ENCODE measurements around the gene FGF10.

The FGF10 gene

GRCh38 chr5:44389090-44389822, at the start of gene FGF10:
Gene FGF10, minus strand, starts transcription at chr5:44389420. Its CDS starts 738 bp downstream, at chr5:44388682.
- no peak for DNase-seq

- DNase-seq, result no peak
These were observed 37.7 kb upstream of the FGF10 start for GRCh38 chr5:44426944-44427343.

GRCh38 chr5:44412286-44412685, 23.1 kb upstream of the FGF10 start:
- no peak for DNase-seq

GRCh38 chr5:44402084-44402483, 12.9 kb upstream of the FGF10 start:
- no peak for DNase-seq

GRCh38 chr5:44401611-44402010, 12.4 kb upstream of the FGF10 start:
- DNase-seq, result no peak

GRCh38 chr5:44398382-44398781, 9.2 kb upstream of the FGF10 start:
- DNase-seq, result no peak

GRCh38 chr5:44396312-44396711, 7.1 kb upstream of the FGF10 start:
- DNase-seq, result no peak

- no peak for DNase-seq
These were observed 1.1 kb upstream of the FGF10 start for GRCh38 chr5:44390351-44390750.

GRCh38 chr5:44389823-44390143, 563 bp upstream of the FGF10 start:
- no peak for DNase-seq

- DNase-seq, result no peak
These were observed 715 bp downstream of the FGF10 start for GRCh38 chr5:44388321-44389089.

GRCh38 chr5:44387921-44388320, 1.3 kb downstream of the FGF10 start:
- DNase-seq, result no peak

- DNase-seq, result no peak
These were observed 1.8 kb downstream of the FGF10 start for GRCh38 chr5:44387406-44387805.

GRCh38 chr5:44385291-44385900, 3.8 kb downstream of the FGF10 start:
- no peak for DNase-seq

GRCh38 chr5:44384816-44385215, 4.4 kb downstream of the FGF10 start:
- no peak for DNase-seq

GRCh38 chr5:44382894-44383293, 6.3 kb downstream of the FGF10 start:
- DNase-seq, result no peak

- DNase-seq, result no peak
These were observed 12.2 kb downstream of the FGF10 start for GRCh38 chr5:44377057-44377456.

- no peak for DNase-seq
These were observed 17.2 kb downstream of the FGF10 start for GRCh38 chr5:44372028-44372427.

GRCh38 chr5:44367203-44367602, 22.0 kb downstream of the FGF10 start:
- no peak for DNase-seq

GRCh38 chr5:44365345-44365744, 23.9 kb downstream of the FGF10 start:
- no peak for DNase-seq

GRCh38 chr5:44364097-44364496, 25.1 kb downstream of the FGF10 start:
- no peak for DNase-seq

- DNase-seq, result no peak
These were observed 27.7 kb downstream of the FGF10 start for GRCh38 chr5:44361342-44362001.

GRCh38 chr5:44360919-44361318, 28.3 kb downstream of the FGF10 start:
- no peak for DNase-seq

GRCh38 chr5:44358421-44358820, 30.8 kb downstream of the FGF10 start:
- DNase-seq, result no peak

GRCh38 chr5:44356231-44356630, 33.0 kb downstream of the FGF10 start:
- no peak for DNase-seq
